Daoy (cell line): ENCODE data around the gene SPINK4. TPM values are rescaled to one million over a fixed set of nuclear protein-coding genes. Genes with fewer than 3 reads are reported as not detected.

Source experiments
- DNase-seq: peaks from one replicate; pipeline ENCODE4 v3.0.0-alpha.2; 2015; ENCODE audit warnings: low read depth
- total RNA-seq: library from RNA; depleted of rRNA; stranded (reverse); fragments of >200 nt; shearing (Covaris generic); gene quantifications from 2 replicates; pipeline ENCODE4 v1.2.3, GENCODE V29; 2014; rRNA removed

SPINK4 gene
- not detected in 2 replicates for total RNA-seq

GRCh38 chr9:33239921-33240320, at the start of gene SPINK4:
SPINK4 (plus strand) TSS chr9:33240167; CDS start chr9:33240209, 42 bp downstream.
- DNase-seq, result peak; percentile 43

DNA sequence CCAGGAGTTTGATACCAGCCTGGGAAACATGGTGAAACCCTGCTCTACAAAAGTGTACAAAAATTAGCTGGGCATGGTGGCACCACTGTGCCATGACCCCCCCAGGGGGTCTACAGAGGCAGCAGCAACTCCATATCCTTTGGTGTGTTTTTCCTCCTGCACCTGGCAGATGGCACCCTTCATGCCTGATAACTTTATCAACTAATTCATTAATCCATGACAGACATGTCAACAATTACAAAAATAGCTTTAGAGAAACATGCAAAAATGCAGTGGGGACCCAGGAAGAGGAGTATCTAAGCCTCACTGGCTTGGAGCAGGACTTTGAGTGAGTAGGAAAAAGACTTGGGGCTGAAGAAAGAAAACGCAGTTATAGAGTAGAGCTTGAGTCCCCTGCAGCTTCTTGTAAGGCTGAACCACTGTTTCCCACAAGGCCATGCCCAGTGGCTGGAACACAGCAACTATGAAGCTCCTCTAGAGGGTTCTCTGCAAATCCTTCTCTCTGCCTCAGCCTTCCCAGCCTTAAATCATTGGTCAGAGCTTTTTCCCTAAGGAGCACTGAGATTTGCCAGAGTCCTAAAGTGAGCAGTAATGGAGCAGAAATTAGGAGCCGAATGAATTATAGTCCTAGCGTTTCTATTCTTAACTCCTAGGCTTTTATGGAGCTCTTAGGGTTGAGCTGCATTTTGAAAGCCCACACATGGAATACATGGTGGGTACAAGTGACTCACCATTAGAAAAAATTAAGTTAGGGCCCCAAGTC, 47.3 kb upstream of the SPINK4 start:
- DNase-seq, result no peak

DNA sequence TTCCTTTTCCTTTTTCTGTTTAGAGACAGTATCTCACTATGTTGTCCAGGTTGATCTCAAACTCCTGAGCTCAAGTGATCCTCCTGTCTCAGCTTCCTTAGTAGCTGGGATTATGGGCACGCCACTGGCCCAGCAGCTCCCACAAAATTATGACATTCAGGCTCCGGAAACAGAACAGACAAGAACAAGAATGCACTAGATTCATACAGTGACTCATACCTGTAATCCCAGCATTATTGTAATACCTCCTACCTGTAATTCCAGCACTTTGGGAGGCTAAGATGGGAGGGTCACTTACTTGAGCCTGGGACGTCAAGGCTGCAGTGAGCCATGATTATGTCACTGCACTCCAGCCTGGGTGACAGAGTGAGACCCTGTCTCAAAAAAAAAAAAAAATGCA, 46.1 kb upstream of the SPINK4 start:
- no peak for DNase-seq

DNA sequence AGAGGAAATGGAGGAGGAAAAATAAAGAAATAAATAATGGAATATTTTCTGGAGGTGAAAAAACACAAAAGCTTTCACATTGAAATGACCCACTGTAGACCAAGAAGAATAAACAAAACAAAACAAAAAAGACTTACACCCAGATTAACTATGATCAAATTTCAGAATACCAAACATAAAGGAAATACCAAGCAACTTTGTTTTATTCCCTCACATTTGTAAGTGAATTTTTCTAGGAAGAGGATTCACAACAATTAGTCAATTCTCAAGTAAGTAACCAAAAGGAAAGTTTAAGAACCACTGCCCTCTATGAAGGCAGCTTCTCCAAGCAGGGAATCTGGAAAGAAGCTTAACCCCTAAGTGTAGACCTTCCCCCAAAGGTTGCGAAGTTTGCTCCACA, 43.2 kb upstream of the SPINK4 start:
- no peak for DNase-seq

GRCh38 chr9:33197279-33198152, 42.5 kb upstream of the SPINK4 start:
- no peak for DNase-seq

DNA sequence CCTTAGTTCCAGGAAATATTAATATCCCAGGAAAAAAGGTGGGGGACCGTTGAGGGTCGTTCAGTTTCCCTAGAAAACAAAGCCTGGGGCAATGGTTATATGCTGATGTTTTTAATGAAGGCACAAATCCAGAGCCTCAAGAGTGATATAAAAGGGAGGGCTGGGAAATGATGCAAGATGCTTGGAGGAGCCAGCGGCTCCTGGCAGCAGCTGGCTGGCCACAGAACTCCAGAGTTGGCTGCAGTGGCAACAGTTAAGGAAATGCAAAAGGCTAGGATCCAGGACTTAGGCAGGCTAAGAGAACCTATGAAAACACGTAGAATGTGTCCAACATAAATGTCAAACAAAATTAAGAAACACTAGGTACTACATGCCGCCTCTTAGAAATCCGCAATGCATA, 41.8 kb upstream of the SPINK4 start:
- DNase-seq, result no peak

- no peak for DNase-seq
Observed at GRCh38 chr9:33202018-33202417, 37.9 kb upstream of the SPINK4 start.

DNA sequence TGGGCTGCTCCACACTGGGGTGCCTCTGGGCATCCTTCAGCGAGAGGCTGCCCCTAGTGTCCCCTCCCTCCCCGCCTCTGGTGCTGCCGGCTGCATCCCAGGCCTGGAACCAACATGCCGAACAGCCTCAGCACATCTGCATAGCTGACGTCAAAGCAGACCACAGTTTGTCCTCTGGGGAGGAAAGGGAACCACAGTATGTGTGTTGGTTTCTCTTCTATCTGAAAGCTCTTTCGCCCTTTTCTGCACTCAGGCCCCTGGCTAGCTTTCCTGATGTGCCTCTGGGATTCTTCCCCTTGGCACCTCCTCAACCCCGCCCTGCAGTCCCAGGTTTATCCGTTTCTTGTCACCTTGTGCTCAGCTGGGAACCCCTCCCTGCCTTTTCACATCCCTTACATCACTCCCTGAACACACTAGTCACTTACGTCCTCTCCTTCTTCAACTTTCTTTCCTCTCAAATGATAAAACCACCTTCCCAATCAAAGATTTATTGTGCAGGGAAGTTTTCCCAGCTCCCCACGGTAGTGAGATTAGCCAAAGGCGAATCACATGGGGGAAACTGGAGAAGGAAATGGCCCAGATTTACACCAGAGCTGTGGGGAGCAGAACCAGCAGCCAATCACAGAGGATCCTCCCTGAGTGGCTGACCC, 37.3 kb upstream of the SPINK4 start:
- DNase-seq, result peak; percentile 45

DNA sequence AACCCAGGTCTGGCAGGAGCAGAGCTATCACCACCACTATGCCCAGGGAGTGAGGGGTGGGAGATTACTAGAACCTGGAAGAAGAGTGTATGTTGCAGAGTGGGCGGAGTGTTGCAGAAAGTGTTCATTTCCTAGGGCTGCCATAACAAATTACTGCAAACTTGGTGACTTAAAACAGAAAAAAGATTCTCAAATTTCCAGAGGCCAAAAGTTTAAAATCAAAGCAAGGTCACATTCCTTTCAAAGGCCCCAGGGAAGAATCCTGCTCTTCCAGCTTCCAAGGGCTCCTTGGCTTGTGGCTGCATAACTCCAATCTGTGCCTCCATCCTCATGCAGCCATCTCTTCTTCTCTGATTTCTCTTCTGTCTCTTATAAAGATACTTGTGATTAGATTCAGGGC, 30.6 kb upstream of the SPINK4 start:
- no peak for DNase-seq

DNA sequence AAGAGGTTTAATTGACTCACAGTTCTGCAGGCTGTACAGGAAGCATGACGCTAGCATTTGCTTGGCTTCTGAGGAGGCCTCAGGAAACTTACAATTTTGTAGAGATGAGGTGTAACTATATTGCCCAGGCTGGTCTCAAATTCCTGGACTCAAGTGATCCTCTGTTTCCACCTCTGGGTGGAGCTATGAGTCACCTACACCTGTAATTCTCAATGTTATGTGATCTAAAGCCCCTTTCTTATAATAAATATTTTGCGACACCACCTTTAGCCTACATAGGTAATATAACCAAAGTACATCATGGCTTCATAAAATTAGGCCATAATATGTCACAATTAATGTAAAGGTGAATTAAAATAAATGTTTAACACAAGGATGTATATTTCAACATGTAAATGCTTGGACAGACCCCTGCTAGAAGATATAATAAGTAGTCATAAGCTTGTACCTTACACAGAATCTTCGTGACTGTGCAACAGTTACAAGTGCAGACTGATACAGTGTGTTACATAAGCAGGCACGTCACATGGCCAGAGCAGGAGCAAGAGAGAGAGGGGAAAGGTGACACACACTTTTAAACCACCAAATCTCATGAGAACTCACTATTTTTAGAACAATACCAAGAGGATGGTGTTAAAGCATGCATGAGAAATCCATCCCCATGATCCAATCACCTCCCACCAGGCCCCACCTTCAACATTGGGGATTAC, 29.8 kb upstream of the SPINK4 start:
- no peak for DNase-seq

DNA sequence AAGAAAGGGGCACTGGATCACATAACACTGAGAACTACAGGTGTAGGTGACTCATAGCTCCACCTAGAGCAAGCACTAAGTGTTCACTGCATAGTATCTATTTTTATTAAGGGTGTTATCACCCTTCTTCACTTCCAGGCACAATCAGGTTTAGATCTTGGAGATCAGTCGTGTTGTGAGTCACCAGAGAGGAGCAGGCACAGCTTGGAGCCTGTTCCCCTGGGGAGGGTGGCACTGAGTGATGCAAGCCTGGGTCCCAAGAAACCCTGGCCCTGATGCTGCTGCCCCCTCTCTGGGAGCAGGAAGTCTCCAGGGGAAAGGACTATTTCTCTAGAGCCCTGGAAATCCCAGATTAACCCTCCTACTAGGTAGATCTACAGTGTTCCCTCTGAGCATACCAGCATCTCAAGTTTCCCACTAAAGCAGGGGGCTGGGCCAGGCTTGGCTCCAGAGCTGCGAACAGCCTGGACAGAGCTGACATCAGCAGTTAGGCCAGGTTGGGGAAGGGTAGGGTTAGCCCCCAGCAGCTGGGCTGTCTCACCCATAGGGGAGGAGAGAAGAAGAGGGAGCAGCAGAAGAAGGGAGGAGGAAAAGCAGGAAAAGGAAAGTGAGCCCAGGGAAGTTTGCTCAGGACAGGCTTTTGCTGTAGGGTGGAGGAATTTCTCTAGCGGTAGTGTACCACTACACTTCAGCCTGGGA, 28.1 kb upstream of the SPINK4 start:
- DNase-seq, result no peak

GRCh38 chr9:33220681-33221567, 19.0 kb upstream of the SPINK4 start:
- DNase-seq, result no peak

- DNase-seq, result no peak
Observed at GRCh38 chr9:33221568-33221884, 18.4 kb upstream of the SPINK4 start.

GRCh38 chr9:33222031-33222430, 17.9 kb upstream of the SPINK4 start:
- DNase-seq, result no peak

GRCh38 chr9:33223696-33224095, 16.3 kb upstream of the SPINK4 start:
- DNase-seq, result no peak

GRCh38 chr9:33225319-33226147, 14.4 kb upstream of the SPINK4 start:
- DNase-seq, result peak; percentile 74

DNA sequence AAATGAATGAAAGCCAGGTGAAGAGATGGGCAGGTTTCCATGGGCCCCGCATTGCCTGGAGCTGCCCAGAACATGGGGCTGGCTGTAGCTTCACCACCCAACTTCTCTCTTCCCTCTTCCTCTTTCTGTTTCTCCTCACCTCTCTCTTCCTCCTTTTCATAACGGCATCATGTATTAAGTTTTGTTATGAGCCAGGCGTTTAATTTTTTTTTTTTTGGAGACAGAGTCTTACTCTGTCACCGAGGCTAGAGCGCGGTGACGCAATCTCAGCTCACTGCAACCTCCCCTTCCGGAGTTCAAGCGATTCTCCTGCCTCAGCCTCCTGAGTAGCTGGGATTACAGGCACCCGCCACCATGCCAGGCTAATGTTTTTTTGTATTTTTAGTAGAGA, 13.0 kb upstream of the SPINK4 start:
- no peak for DNase-seq

DNA sequence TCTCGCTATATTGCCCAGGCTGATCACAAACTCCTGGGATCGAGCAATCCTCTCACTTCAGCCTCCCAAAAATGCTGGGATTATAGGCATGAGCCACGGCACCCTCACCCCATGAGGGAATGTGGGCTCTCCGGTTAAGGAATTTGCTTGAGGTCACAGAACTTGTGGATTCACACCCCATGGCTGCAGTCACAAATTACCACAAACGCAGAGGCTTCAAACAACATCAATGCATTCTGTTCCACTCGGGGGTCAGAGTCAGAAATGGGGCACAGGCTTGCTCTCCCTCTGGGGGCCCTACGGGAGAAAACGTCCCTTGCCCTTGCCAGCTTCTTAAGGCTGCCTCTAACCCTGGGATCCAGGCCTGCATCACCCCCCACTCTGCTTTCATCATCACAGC, 12.2 kb upstream of the SPINK4 start:
- no peak for DNase-seq

DNA sequence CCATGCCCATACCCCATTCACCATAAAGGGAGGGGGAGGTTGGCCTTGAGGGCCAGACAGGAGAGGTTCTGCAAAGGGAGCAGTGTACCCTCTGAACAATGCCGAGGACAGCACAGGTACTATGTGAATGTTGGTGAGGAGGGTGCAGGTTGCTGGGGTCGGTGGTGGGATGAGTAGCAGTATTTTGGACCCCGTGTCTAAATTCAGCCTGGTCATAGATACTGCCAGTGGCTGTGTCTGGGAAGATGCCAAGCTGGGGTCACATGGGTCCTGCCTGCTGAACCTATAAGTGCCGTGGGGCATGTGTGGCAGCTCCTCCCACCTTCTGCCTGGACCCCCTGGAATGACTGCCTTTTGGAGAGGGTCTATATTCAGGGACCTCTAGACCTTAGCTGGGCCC, 11.4 kb upstream of the SPINK4 start:
- DNase-seq, result no peak
